Activated naive CD8-positive, alpha-beta T cell treated with anti-CD3 and anti-CD28 coated beads, Interleukin-2, amount 10 ng/mL, durations not matched to agents 7 days and 5 days (primary cell): ENCODE data around the gene PLXNA3. TPM values are rescaled to one million over a fixed set of nuclear protein-coding genes. Genes with fewer than 3 reads are reported as not detected.
"Not testable (repeated sequence)": the region's sequence is repeated elsewhere in the genome, so short reads cannot be mapped to it uniquely, and the experiment has no call there.

Source experiments
- ATAC-seq: fragments of 150-1000 bp; cut with Tn5 transposase; one replicate; pipeline ENCODE4 v1.10.0; 2021; ENCODE audit warnings: low read depth, moderate library complexity
- POLR2A ChIA-PET: fragments of 350-600 bp; sonication (Branson Sonifier 250); formaldehyde crosslinking; loops from one replicate; lab custom pipeline; 2021; ENCODE audit warnings: antibody characterized with exemption; lab: Charles Lee
- DNase-seq: peaks from one replicate; pipeline ENCODE4 v3.0.0; 2021
- H3K27ac Mint-ChIP-seq: one replicate; pipeline ENCODE4 v1.8.0; 2022; ENCODE audit warnings: mild to moderate bottlenecking, mixed read lengths
- H3K27me3 Mint-ChIP-seq: one replicate; pipeline ENCODE4 v1.8.0; 2022; ENCODE audit warnings: mild to moderate bottlenecking, moderate library complexity, mixed read lengths
- H3K36me3 Mint-ChIP-seq: one replicate; pipeline ENCODE4 v1.8.0; 2021; ENCODE audit warnings: mild to moderate bottlenecking, mixed read lengths
- H3K4me1 Mint-ChIP-seq: one replicate; pipeline ENCODE4 v1.8.0; 2021; ENCODE audit warnings: mixed read lengths
- H3K4me3 Mint-ChIP-seq: one replicate; pipeline ENCODE4 v1.8.0; 2022; ENCODE audit warnings: mild to moderate bottlenecking, moderate library complexity, mixed read lengths
- H3K9me3 Mint-ChIP-seq: one replicate; pipeline ENCODE4 v1.8.0; 2021; ENCODE audit warnings: mixed read lengths
- total RNA-seq, 2 experiments: library from RNA; stranded (reverse); gene quantifications; one replicate each; pipeline ENCODE4 v1.2.3, GENCODE V29; 2021

The PLXNA3 gene
- total RNA-seq, 2 experiments from 2014 or later, result 62.5 to 64.1 TPM

GRCh38 chrX:154489182-154489581 lies 31.1 kb downstream of the PLXNA3 start:
- Mint-ChIP-seq H3K9me3 (no peaks in the 10 kb centered on the region), H3K4me1 (peaks cover 6% of the 10 kb centered on the region), H3K4me3 (peak overlapping the region; percentile 87), H3K27ac (peak overlapping the region; percentile 89), H3K27me3 (no peaks in the 10 kb centered on the region), H3K36me3 (peaks cover 2% of the 10 kb centered on the region)
- DNase-seq, result no peak
- no peak for ATAC-seq
- POLR2A ChIA-PET, result interaction anchor here (0.7 to 3.3 kb wide), 12 partner anchors 9 to 522 kb away, joined by 3 to 32 read pairs (median 10); partner anchors contain the start of genes ATP6AP1, FAM3A, PLXNA3 and RPL10

GRCh38 chrX:154490021-154490413 lies 31.9 kb downstream of the PLXNA3 start:
- ATAC-seq, result peak; percentile 37
- peak overlapping the region; percentile 87 for H3K4me3 Mint-ChIP-seq
- no peak for DNase-seq

GRCh38 chrX:154490414-154491083 lies 32.5 kb downstream of the PLXNA3 start, which contains the start of gene SLC10A3:
SLC10A3 (minus strand) TSS chrX:154490629; CDS start chrX:154488940, 1,689 bp downstream.
- Mint-ChIP-seq H3K4me3 (peak within 1 kb of the TSS; percentile 90), H3K36me3 (peaks cover 2% of the 10 kb centered on the region), H3K9me3 (no peaks in the 10 kb centered on the region), H3K27me3 (no peaks in the 10 kb centered on the region), H3K27ac (peak within 1 kb of the TSS; percentile 92), H3K4me1 (peaks cover 6% of the 10 kb centered on the region)
- DNase-seq (peak; percentile 87), ATAC-seq (peak; percentile 87)
- POLR2A ChIA-PET, result interaction anchor here (0.8 to 3.3 kb wide), 20 partner anchors 9 to 470 kb away, joined by 3 to 32 read pairs (median 6); partner anchors contain the start of genes ATP6AP1, DNASE1L1, FAM3A and IKBKG

More at GRCh38 chrX:154490021-154490413, 31.9 kb downstream of the PLXNA3 start:
- Mint-ChIP-seq H3K27me3 (no peaks in the 10 kb centered on the region), H3K4me1 (peaks cover 6% of the 10 kb centered on the region), H3K27ac (peak overlapping the region; percentile 89), H3K9me3 (no peaks in the 10 kb centered on the region), H3K36me3 (peaks cover 2% of the 10 kb centered on the region)
- POLR2A ChIA-PET, result interaction anchor here (0.7 to 3.3 kb wide), 21 partner anchors 9 to 523 kb away, joined by 3 to 32 read pairs (median 5); partner anchors contain the start of genes ATP6AP1, DNASE1L1, FAM3A and IKBKG

- Mint-ChIP-seq H3K9me3 (no peaks in the 10 kb centered on the region), H3K36me3 (peaks cover under 1% of the 10 kb centered on the region), H3K27ac (no peak overlapping the region), H3K27me3 (no peaks in the 10 kb centered on the region), H3K4me1 (peaks cover 5% of the 10 kb centered on the region), H3K4me3 (no peak overlapping the region)
- ATAC-seq, result no peak
- no peak for DNase-seq
- POLR2A ChIA-PET, result no interaction called here
These were observed 36.6 kb downstream of the PLXNA3 start for GRCh38 chrX:154494715-154495114.

- POLR2A ChIA-PET, result interaction anchor here (0.6 kb wide), 1 partner anchor 118 kb away, joined by 3 read pairs; no protein-coding TSS in a partner anchor
- DNase-seq (no peak), ATAC-seq (no peak)
- Mint-ChIP-seq H3K4me3 (no peak overlapping the region), H3K4me1 (peaks cover 5% of the 10 kb centered on the region), H3K9me3 (no peaks in the 10 kb centered on the region), H3K27me3 (no peaks in the 10 kb centered on the region), H3K36me3 (no peaks in the 10 kb centered on the region), H3K27ac (no peak overlapping the region)
These were observed 37.4 kb downstream of the PLXNA3 start for GRCh38 chrX:154495472-154495922.

GRCh38 chrX:154496591-154497137 lies 38.6 kb downstream of the PLXNA3 start:
- H3K4me1 Mint-ChIP-seq, H3K27me3 Mint-ChIP-seq, H3K36me3 Mint-ChIP-seq, H3K27ac Mint-ChIP-seq, DNase-seq, H3K9me3 Mint-ChIP-seq, H3K4me3 Mint-ChIP-seq, ATAC-seq: not testable (repeated sequence)
- POLR2A ChIA-PET, result interaction anchor here (1.4 kb wide), 1 partner anchor 10 kb away, joined by 4 read pairs; the partner anchor contains the start of gene UBL4A

GRCh38 chrX:154501423-154501822 lies 43.3 kb downstream of the PLXNA3 start:
- ATAC-seq, H3K4me1 Mint-ChIP-seq, H3K4me3 Mint-ChIP-seq, H3K9me3 Mint-ChIP-seq, H3K27ac Mint-ChIP-seq, DNase-seq, H3K36me3 Mint-ChIP-seq, H3K27me3 Mint-ChIP-seq: not testable (repeated sequence)
- POLR2A ChIA-PET, result interaction anchor here (0.7 kb wide), 1 partner anchor 15 kb away, joined by 4 read pairs; the partner anchor contains the start of gene UBL4A

GRCh38 chrX:154502098-154502497 lies 44.0 kb downstream of the PLXNA3 start:
- H3K36me3 Mint-ChIP-seq, result no peaks in the 10 kb centered on the region
- ATAC-seq (no peak), DNase-seq (no peak)
- H3K9me3 Mint-ChIP-seq, result no peaks in the 10 kb centered on the region
- POLR2A ChIA-PET, result interaction anchor here (0.7 kb wide), 3 partner anchors 9 to 37 kb away, joined by 4 to 5 read pairs (median 4); partner anchors contain the start of gene UBL4A
- no peaks in the 10 kb centered on the region for H3K27me3 Mint-ChIP-seq
- no peak overlapping the region for H3K4me3 Mint-ChIP-seq
- peaks cover 3% of the 10 kb centered on the region for H3K4me1 Mint-ChIP-seq
- no peak overlapping the region for H3K27ac Mint-ChIP-seq

GRCh38 chrX:154502989-154503388 lies 44.9 kb downstream of the PLXNA3 start:
- no peak overlapping the region for H3K27ac Mint-ChIP-seq
- POLR2A ChIA-PET, result no interaction called here
- H3K4me1 Mint-ChIP-seq, result no peaks in the 10 kb centered on the region
- H3K4me3 Mint-ChIP-seq, result no peak overlapping the region
- no peak for ATAC-seq
- no peaks in the 10 kb centered on the region for H3K27me3 Mint-ChIP-seq
- H3K9me3 Mint-ChIP-seq, result no peaks in the 10 kb centered on the region
- no peaks in the 10 kb centered on the region for H3K36me3 Mint-ChIP-seq
- no peak for DNase-seq

GRCh38 chrX:154505734-154506133 lies 47.7 kb downstream of the PLXNA3 start:
- Mint-ChIP-seq H3K27me3 (no peaks in the 10 kb centered on the region), H3K9me3 (peaks cover 1% of the 10 kb centered on the region), H3K27ac (no peak overlapping the region), H3K4me1 (peaks cover 4% of the 10 kb centered on the region), H3K36me3 (peaks cover 11% of the 10 kb centered on the region), H3K4me3 (no peak overlapping the region)
- ATAC-seq (no peak), DNase-seq (no peak)
- POLR2A ChIA-PET, result no interaction called here

GRCh38 chrX:154506483-154507332 lies 48.6 kb downstream of the PLXNA3 start:
- no peaks in the 10 kb centered on the region for H3K27me3 Mint-ChIP-seq
- DNase-seq (no peak), ATAC-seq (no peak)
- POLR2A ChIA-PET, result no interaction called here
- H3K9me3 Mint-ChIP-seq, result peaks cover 1% of the 10 kb centered on the region
- peaks cover 11% of the 10 kb centered on the region for H3K4me1 Mint-ChIP-seq
- H3K4me3 Mint-ChIP-seq, result no peak overlapping the region
- H3K27ac Mint-ChIP-seq, result no peak overlapping the region
- peaks cover 13% of the 10 kb centered on the region for H3K36me3 Mint-ChIP-seq

GRCh38 chrX:154507673-154508383 lies 49.7 kb downstream of the PLXNA3 start:
- no peak overlapping the region for H3K27ac Mint-ChIP-seq
- H3K9me3 Mint-ChIP-seq, result peaks cover 1% of the 10 kb centered on the region
- no peak overlapping the region for H3K4me3 Mint-ChIP-seq
- peaks cover 14% of the 10 kb centered on the region for H3K4me1 Mint-ChIP-seq
- no peaks in the 10 kb centered on the region for H3K27me3 Mint-ChIP-seq
- POLR2A ChIA-PET, result no interaction called here
- no peak for ATAC-seq
- DNase-seq, result no peak
- peaks cover 13% of the 10 kb centered on the region for H3K36me3 Mint-ChIP-seq
